SK-N-SH treated with all-trans-retinoic acid at 6 μM for 48 hours (cell line): Measurements from ENCODE around the gene DNAJA1.
"Not testable (repeated sequence)": the region's sequence is repeated elsewhere in the genome, so short reads cannot be mapped to it uniquely, and the experiment has no call there.

Experiments
- CREB5 ChIP-seq: fragments of 250-450 bp; sonication (Bioruptor Pico); IDR thresholded peaks from 2 replicates; pipeline ENCODE4 v1.5.1; 2020; ENCODE audit warnings: low read depth, mild to moderate bottlenecking, moderate library complexity
- OSR1 ChIP-seq: fragments of 250-450 bp; sonication (Bioruptor Pico); IDR thresholded peaks from 2 replicates; pipeline ENCODE4 v1.8.0; 2022; ENCODE audit warnings: moderate library complexity, mild to moderate bottlenecking, inconsistent platforms
- TOX ChIP-seq: fragments of 250-450 bp; sonication (Bioruptor Pico); IDR thresholded peaks from 2 replicates; pipeline ENCODE4 v1.8.0; 2021; ENCODE audit warnings: mild to moderate bottlenecking, moderate library complexity, borderline replicate concordance
- ZNF8 ChIP-seq: fragments of 450-650 bp; formaldehyde crosslinking; IDR thresholded peaks from 2 replicates; pipeline ENCODE4 v1.5.0; 2020; ENCODE audit warnings: mild to moderate bottlenecking, moderate library complexity

- TF ChIP-seq TOX, OSR1, ZNF8, CREB5 (CRISPR knock-in tag): not testable (repeated sequence)
These were observed 60.6 kb downstream of the DNAJA1 start for GRCh38 chr9:33085672-33086071.
